Erythroblast (primary cell): Measurements from ENCODE around the gene UNC79.

Source experiments
- GATA1 ChIP-seq: IDR thresholded peaks from 2 replicates; pipeline ENCODE4 v1.6.1; 2011; ENCODE audit warnings: low read depth, mild to moderate bottlenecking, control low read depth, low read length, moderate library complexity
- POLR2A ChIP-seq: IDR thresholded peaks from 2 replicates; pipeline ENCODE4 v1.6.1; 2011; ENCODE audit warnings: mild to moderate bottlenecking, low read length

DNA sequence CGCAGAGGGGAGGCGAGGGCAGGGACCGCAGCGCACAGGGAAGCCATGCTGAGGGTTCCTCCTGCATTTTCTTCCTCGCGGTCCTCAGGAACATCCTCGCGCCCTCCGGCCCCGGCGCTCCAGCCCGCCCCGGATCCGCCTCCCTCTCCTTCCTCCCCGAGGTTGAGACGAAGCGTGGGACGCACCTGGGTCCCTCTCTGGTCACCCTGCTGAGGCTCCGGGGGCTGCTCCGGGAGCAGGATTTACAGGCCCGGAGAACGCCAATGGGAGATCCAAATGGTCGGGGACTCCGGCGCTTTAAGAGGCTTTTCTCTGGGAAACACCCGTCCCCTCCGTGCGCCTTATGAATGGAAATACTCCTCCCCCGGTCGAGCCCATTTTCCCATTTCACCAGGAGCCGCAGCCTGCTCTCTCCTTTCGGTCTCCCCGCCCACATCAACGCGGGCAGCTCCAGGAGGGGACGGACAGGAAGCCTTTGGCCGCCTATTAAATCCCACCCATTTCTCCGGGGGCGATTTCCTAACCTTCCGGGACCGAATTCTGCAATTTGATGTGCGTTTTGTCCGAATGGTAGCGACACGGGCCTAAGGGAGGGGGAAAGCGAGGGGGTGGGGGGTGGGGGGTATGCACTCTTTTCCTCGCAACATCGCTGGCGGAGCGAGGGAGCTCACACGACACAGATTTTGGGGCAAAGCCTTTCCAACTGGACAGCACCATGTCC is at the start of gene UNC79:
- TF ChIP-seq POLR2A (no peak), GATA1 (no peak)
